HEK293 (cell line): ENCODE results near the gene OTUD3.

Source experiments
- CTCF ChIA-PET: fragments of 350-600 bp; formaldehyde crosslinking; extraction: SDS; loops from one replicate; lab custom pipeline; 2021; ENCODE audit warnings: antibody characterized with exemption; lab: Yijun Ruan, JAX
- POLR2A ChIA-PET: fragments of 300-600 bp; formaldehyde crosslinking; extraction: SDS; loops from one replicate; lab custom pipeline; 2020; ENCODE audit warnings: antibody characterized with exemption, inconsistent platforms; lab: Yijun Ruan, JAX
- H3K27ac ChIP-seq: fragments of 200-500 bp; sonication (Bioruptor generic); 2 replicates; pipeline ENCODE4 v1.5.1; 2014; ENCODE audit warnings: low read depth, low read length, control low read depth, inconsistent platforms; ENCODE audit errors: extremely low read depth
- H3K36me3 ChIP-seq, 2 experiments: fragments of 200-500 bp in 1 of 2; sonication (Bioruptor generic) in 1 of 2; 1 replicate in 1 of 2; 2 replicates in 1 of 2; pipeline ENCODE4 v1.5.1; 2014 to 2017; ENCODE audit warnings: inconsistent platforms in 2 of 2, low read length in 2 of 2; ENCODE audit not compliant: control insufficient read depth in 2 of 2, insufficient read depth in 1 of 2
- H3K4me1 ChIP-seq: fragments of 200-500 bp; sonication (Bioruptor generic); 2 replicates; pipeline ENCODE4 v1.5.1; 2014; ENCODE audit warnings: mild to moderate bottlenecking, low read length, inconsistent platforms; ENCODE audit not compliant: control insufficient read depth, insufficient read depth
- H3K4me3 ChIP-seq: 2 replicates; pipeline ENCODE4 v1.5.1; 2011; ENCODE audit warnings: low read depth, mild to moderate bottlenecking, control low read depth, low read length, moderate library complexity
- H3K9me3 ChIP-seq: fragments of 200-500 bp; sonication (Bioruptor generic); 2 replicates; pipeline ENCODE4 v1.5.1; 2014; ENCODE audit warnings: low read depth, low read length, inconsistent platforms; ENCODE audit not compliant: control insufficient read depth, insufficient read depth
- IKZF3 ChIP-seq: fragments of 450-650 bp; IDR thresholded peaks from 2 replicates; pipeline ENCODE4 v1.5.0; 2018; ENCODE audit warnings: missing biosample characterization, mild to moderate bottlenecking, missing genetic modification characterization, moderate library complexity
- YY2 ChIP-seq: fragments of 450-650 bp; formaldehyde crosslinking; IDR thresholded peaks from 2 replicates; pipeline ENCODE4 v1.5.1; 2016; ENCODE audit warnings: missing biosample characterization, missing genetic modification characterization
- ZBTB17 ChIP-seq: fragments of 450-650 bp; formaldehyde crosslinking; IDR thresholded peaks from 2 replicates; pipeline ENCODE4 v1.5.1; 2016; ENCODE audit warnings: missing biosample characterization, missing genetic modification characterization
- ZFHX2 ChIP-seq: fragments of 450-650 bp; formaldehyde crosslinking; conservative IDR thresholded peaks from 2 replicates; pipeline ENCODE4 v1.5.1; 2016; ENCODE audit warnings: missing biosample characterization, missing genetic modification characterization
- ZNF140 ChIP-seq: fragments of 450-650 bp; formaldehyde crosslinking; IDR thresholded peaks from 2 replicates; pipeline ENCODE4 v1.5.1; 2016; ENCODE audit warnings: missing biosample characterization, missing genetic modification characterization
- ZNF335 ChIP-seq: fragments of 450-650 bp; formaldehyde crosslinking; conservative IDR thresholded peaks from 2 replicates; pipeline ENCODE4 v1.5.1; 2016; ENCODE audit warnings: missing biosample characterization, missing genetic modification characterization
- ZNF555 ChIP-seq: fragments of 450-650 bp; formaldehyde crosslinking; conservative IDR thresholded peaks from 2 replicates; pipeline ENCODE4 v1.5.1; 2017; ENCODE audit warnings: missing biosample characterization, mild to moderate bottlenecking, missing genetic modification characterization, inconsistent platforms
- ZNF558 ChIP-seq: fragments of 450-650 bp; formaldehyde crosslinking; IDR thresholded peaks from 2 replicates; pipeline ENCODE4 v1.5.1; 2016; ENCODE audit warnings: missing biosample characterization, missing genetic modification characterization
- ZNF561 ChIP-seq: fragments of 450-650 bp; IDR thresholded peaks from 2 replicates; pipeline ENCODE4 v1.5.1; 2018; ENCODE audit warnings: missing biosample characterization, missing genetic modification characterization, borderline replicate concordance
- ZNF76 ChIP-seq: fragments of 450-650 bp; formaldehyde crosslinking; IDR thresholded peaks from 2 replicates; pipeline ENCODE4; 2016; ENCODE audit warnings: low read depth, missing biosample characterization, missing genetic modification characterization, borderline replicate concordance
- ZNF785 ChIP-seq: fragments of 450-650 bp; formaldehyde crosslinking; IDR thresholded peaks from 2 replicates; pipeline ENCODE4 v1.5.1; 2016; ENCODE audit warnings: missing biosample characterization, missing genetic modification characterization
- TF ChIP-seq, protein P1 (sequence below): fragments of 450-650 bp; formaldehyde crosslinking; conservative IDR thresholded peaks from 2 replicates; pipeline ENCODE4 v1.5.1; 2016; ENCODE audit warnings: low read depth, missing biosample characterization, missing genetic modification characterization
- TF ChIP-seq, protein P2 (sequence below): fragments of 450-650 bp; formaldehyde crosslinking; IDR thresholded peaks from 2 replicates; pipeline ENCODE4 v1.5.1; 2017; ENCODE audit warnings: missing biosample characterization, missing genetic modification characterization
- TF ChIP-seq, protein P3 (sequence below): fragments of 450-650 bp; formaldehyde crosslinking; IDR thresholded peaks from 2 replicates; pipeline ENCODE4 v1.5.1; 2016; ENCODE audit warnings: missing biosample characterization, missing genetic modification characterization, low read depth
- TF ChIP-seq, protein P4 (sequence below): fragments of 450-650 bp; formaldehyde crosslinking; IDR thresholded peaks from 2 replicates; pipeline ENCODE4 v1.5.1; 2016; ENCODE audit warnings: missing biosample characterization, missing genetic modification characterization
- TF ChIP-seq, protein P5 (sequence below): fragments of 450-650 bp; IDR thresholded peaks from 2 replicates; pipeline ENCODE4 v1.5.1; 2018; ENCODE audit warnings: missing biosample characterization, mild to moderate bottlenecking, missing genetic modification characterization
- TF ChIP-seq, protein P6 (sequence below): fragments of 450-650 bp; formaldehyde crosslinking; IDR thresholded peaks from 2 replicates; pipeline ENCODE4 v1.5.1; 2017; ENCODE audit warnings: missing biosample characterization, missing genetic modification characterization

Gene OTUD3

DNA sequence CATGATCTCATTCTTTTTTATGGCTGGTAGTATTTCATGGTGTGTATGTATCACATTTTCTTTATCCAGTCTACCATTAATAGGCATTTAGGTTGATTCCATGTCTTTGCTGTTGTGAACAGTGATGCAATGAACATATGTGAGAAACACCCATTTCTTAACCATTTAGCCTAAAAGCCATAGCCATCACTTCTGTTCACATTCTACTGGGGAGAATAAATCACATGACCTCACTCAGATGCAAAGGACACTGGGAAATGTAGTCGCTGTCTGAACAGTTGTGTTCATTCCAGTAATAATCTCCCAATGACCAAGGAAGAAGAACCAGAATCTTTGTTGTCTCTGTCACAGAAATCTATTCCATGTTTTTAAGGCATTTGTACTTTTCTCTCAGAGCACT is 56.3 kb downstream of the OTUD3 start:
- ChIA-PET CTCF (no interaction called here), POLR2A (no interaction called here)
- Histone ChIP-seq H3K4me3 (no peak overlapping the region), H3K27ac (no peak overlapping the region), H3K9me3 (no peaks in the 10 kb centered on the region), H3K36me3 (no peaks in the 10 kb centered on the region), H3K4me1 (no peaks in the 10 kb centered on the region)
- peak; percentile 43; the same call in 1 of the 2 replicates for TF ChIP-seq ZNF335 (tag by site-specific recombination)
- TF ChIP-seq ZNF555 (tag by site-specific recombination), result no peak
- 0 out of 2 replicates have a peak, but pooled peaks have one; percentile 21 for TF ChIP-seq YY2 (tag by site-specific recombination)
- TF ChIP-seq ZBTB17 (tag by site-specific recombination), result 0 out of 2 replicates have a peak, but pooled peaks have one; percentile 10
- TF ChIP-seq, protein P1, sequence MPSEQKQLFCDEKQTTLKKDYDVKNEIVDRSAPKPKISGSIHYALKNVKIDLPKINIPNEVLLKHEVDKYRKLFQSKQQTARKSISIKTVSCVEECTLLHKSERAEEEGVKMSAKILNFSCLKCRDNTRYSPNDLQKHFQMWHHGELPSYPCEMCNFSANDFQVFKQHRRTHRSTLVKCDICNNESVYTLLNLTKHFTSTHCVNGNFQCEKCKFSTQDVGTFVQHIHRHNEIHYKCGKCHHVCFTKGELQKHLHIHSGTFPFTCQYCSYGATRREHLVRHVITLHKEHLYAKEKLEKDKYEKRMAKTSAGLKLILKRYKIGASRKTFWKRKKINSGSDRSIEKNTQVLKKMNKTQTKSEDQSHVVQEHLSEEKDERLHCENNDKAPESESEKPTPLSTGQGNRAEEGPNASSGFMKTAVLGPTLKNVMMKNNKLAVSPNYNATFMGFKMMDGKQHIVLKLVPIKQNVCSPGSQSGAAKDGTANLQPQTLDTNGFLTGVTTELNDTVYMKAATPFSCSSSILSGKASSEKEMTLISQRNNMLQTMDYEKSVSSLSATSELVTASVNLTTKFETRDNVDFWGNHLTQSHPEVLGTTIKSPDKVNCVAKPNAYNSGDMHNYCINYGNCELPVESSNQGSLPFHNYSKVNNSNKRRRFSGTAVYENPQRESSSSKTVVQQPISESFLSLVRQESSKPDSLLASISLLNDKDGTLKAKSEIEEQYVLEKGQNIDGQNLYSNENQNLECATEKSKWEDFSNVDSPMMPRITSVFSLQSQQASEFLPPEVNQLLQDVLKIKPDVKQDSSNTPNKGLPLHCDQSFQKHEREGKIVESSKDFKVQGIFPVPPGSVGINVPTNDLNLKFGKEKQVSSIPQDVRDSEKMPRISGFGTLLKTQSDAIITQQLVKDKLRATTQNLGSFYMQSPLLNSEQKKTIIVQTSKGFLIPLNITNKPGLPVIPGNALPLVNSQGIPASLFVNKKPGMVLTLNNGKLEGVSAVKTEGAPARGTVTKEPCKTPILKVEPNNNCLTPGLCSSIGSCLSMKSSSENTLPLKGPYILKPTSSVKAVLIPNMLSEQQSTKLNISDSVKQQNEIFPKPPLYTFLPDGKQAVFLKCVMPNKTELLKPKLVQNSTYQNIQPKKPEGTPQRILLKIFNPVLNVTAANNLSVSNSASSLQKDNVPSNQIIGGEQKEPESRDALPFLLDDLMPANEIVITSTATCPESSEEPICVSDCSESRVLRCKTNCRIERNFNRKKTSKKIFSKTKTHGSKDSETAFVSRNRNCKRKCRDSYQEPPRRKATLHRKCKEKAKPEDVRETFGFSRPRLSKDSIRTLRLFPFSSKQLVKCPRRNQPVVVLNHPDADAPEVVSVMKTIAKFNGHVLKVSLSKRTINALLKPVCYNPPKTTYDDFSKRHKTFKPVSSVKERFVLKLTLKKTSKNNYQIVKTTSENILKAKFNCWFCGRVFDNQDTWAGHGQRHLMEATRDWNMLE (tag by site-specific recombination), result 0 out of 2 replicates have a peak, but pooled peaks have one; percentile 37
- TF ChIP-seq, protein P2, sequence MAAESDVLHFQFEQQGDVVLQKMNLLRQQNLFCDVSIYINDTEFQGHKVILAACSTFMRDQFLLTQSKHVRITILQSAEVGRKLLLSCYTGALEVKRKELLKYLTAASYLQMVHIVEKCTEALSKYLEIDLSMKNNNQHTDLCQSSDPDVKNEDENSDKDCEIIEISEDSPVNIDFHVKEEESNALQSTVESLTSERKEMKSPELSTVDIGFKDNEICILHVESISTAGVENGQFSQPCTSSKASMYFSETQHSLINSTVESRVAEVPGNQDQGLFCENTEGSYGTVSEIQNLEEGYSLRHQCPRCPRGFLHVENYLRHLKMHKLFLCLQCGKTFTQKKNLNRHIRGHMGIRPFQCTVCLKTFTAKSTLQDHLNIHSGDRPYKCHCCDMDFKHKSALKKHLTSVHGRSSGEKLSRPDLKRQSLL (tag by site-specific recombination), result no peak
- TF ChIP-seq, protein P3, sequence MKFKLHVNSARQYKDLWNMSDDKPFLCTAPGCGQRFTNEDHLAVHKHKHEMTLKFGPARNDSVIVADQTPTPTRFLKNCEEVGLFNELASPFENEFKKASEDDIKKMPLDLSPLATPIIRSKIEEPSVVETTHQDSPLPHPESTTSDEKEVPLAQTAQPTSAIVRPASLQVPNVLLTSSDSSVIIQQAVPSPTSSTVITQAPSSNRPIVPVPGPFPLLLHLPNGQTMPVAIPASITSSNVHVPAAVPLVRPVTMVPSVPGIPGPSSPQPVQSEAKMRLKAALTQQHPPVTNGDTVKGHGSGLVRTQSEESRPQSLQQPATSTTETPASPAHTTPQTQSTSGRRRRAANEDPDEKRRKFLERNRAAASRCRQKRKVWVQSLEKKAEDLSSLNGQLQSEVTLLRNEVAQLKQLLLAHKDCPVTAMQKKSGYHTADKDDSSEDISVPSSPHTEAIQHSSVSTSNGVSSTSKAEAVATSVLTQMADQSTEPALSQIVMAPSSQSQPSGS (tag by site-specific recombination), result peak; percentile 2; the same call in 1 of the 2 replicates
- TF ChIP-seq, all 188 proteins: peak for 5

DNA sequence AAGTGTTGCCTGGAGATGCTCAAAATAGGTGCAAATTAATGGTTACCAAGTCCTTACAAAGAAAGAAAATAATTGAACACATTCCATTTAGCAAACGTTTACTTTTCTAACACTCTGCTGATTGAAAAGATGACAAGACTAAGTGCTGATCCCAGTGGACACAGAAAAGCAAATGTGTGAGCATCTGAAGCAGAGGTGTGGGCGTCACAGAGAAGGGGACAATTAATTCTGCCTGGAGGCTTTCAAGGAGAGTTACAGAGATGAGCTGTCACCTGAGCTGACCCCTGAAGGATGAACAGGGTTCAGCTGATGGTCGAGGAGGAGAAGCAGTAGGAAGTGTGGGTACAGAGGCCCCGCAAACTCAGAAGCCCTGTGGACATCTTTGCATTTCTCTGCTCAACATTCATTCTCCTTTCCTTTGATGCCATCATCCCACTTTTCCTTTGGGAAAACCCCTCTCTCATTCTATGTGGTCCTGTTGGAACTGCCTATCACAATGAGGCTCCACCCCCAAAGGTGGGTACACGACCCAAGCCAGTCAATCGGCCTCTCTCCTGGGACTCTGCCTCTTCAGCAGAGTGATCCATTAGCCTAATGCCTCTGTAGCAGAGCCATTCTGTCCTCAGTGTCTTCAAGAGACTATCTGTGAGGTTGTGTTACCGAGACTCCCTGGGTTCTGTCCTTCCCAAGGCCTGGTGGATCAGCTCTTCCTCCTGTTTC is 58.5 kb downstream of the OTUD3 start:
- no peaks in the 10 kb centered on the region for H3K36me3 ChIP-seq
- no peaks in the 10 kb centered on the region for H3K4me1 ChIP-seq
- CTCF ChIA-PET, result interaction anchor here (0.5 to 1.1 kb wide), 4 partner anchors 11 to 1602 kb away, joined by 3 to 4 read pairs (median 4); partner anchors contain the start of gene MUL1
- no peaks in the 10 kb centered on the region for H3K9me3 ChIP-seq
- H3K27ac ChIP-seq, result no peak overlapping the region
- POLR2A ChIA-PET, result no interaction called here
- no peak overlapping the region for H3K4me3 ChIP-seq
- no peak for TF ChIP-seq ZNF140
- TF ChIP-seq, protein P4, sequence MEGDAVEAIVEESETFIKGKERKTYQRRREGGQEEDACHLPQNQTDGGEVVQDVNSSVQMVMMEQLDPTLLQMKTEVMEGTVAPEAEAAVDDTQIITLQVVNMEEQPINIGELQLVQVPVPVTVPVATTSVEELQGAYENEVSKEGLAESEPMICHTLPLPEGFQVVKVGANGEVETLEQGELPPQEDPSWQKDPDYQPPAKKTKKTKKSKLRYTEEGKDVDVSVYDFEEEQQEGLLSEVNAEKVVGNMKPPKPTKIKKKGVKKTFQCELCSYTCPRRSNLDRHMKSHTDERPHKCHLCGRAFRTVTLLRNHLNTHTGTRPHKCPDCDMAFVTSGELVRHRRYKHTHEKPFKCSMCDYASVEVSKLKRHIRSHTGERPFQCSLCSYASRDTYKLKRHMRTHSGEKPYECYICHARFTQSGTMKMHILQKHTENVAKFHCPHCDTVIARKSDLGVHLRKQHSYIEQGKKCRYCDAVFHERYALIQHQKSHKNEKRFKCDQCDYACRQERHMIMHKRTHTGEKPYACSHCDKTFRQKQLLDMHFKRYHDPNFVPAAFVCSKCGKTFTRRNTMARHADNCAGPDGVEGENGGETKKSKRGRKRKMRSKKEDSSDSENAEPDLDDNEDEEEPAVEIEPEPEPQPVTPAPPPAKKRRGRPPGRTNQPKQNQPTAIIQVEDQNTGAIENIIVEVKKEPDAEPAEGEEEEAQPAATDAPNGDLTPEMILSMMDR, result no peak
- TF ChIP-seq ZNF335 (tag by site-specific recombination), result no peak
- no peak for TF ChIP-seq ZNF76 (tag by site-specific recombination)
- TF ChIP-seq, protein P5, sequence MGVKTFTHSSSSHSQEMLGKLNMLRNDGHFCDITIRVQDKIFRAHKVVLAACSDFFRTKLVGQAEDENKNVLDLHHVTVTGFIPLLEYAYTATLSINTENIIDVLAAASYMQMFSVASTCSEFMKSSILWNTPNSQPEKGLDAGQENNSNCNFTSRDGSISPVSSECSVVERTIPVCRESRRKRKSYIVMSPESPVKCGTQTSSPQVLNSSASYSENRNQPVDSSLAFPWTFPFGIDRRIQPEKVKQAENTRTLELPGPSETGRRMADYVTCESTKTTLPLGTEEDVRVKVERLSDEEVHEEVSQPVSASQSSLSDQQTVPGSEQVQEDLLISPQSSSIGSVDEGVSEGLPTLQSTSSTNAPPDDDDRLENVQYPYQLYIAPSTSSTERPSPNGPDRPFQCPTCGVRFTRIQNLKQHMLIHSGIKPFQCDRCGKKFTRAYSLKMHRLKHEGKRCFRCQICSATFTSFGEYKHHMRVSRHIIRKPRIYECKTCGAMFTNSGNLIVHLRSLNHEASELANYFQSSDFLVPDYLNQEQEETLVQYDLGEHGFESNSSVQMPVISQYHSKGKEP, result no peak
- no peak for TF ChIP-seq ZNF558 (tag by site-specific recombination)
- TF ChIP-seq ZNF561, result no peak
- TF ChIP-seq, protein P6, sequence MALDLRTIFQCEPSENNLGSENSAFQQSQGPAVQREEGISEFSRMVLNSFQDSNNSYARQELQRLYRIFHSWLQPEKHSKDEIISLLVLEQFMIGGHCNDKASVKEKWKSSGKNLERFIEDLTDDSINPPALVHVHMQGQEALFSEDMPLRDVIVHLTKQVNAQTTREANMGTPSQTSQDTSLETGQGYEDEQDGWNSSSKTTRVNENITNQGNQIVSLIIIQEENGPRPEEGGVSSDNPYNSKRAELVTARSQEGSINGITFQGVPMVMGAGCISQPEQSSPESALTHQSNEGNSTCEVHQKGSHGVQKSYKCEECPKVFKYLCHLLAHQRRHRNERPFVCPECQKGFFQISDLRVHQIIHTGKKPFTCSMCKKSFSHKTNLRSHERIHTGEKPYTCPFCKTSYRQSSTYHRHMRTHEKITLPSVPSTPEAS (tag by site-specific recombination), result no peak
- TF ChIP-seq ZNF785 (tag by site-specific recombination), result no peak
- no peak for TF ChIP-seq ZFHX2 (tag by site-specific recombination)
- TF ChIP-seq IKZF3 (tag by site-specific recombination), result no peak
